Neural crest cell (in vitro differentiated cells): Measurements from ENCODE around the gene WDR75. TPM values are rescaled to one million over a fixed set of nuclear protein-coding genes. Genes with fewer than 3 reads are reported as not detected.

ENCODE experiments used
- DNase-seq: peaks from one replicate; pipeline ENCODE4 v3.0.0; 2021; ENCODE audit warnings: low read depth, mixed read lengths, low spot score
- H3K27ac Mint-ChIP-seq: one replicate; pipeline ENCODE4 v1.8.0; 2021; ENCODE audit warnings: mild to moderate bottlenecking, mixed read lengths; ENCODE audit not compliant: unreplicated experiment
- H3K27me3 Mint-ChIP-seq: 2 replicates; pipeline ENCODE4 v1.8.0; 2021; ENCODE audit warnings: low read depth, mild to moderate bottlenecking, mixed read lengths
- H3K36me3 Mint-ChIP-seq: 2 replicates; pipeline ENCODE4 v1.8.0; 2021; ENCODE audit warnings: low read depth, mild to moderate bottlenecking, mixed read lengths
- H3K4me1 Mint-ChIP-seq: 2 replicates; pipeline ENCODE4 v1.8.0; 2021; ENCODE audit warnings: mixed read lengths
- H3K4me3 Mint-ChIP-seq: one replicate; pipeline ENCODE4 v1.8.0; 2021; ENCODE audit warnings: mild to moderate bottlenecking, mixed read lengths
- H3K9me3 Mint-ChIP-seq: 2 replicates; pipeline ENCODE4 v1.8.0; 2021; ENCODE audit warnings: mixed read lengths
- total RNA-seq: library from RNA; stranded (reverse); gene quantifications from 2 replicates; pipeline ENCODE4 v1.2.1, GENCODE V29; 2021
- TF ChIP-seq, protein P1 (sequence below): fragments of 200-600 bp; sonication (generic); conservative IDR thresholded peaks from 2 replicates; pipeline ENCODE4 v1.5.0; 2021; ENCODE audit warnings: antibody characterized with exemption, mild to moderate bottlenecking

The WDR75 gene
- total RNA-seq, 1 donor from 2014 or later, result 54.7 TPM

DNA sequence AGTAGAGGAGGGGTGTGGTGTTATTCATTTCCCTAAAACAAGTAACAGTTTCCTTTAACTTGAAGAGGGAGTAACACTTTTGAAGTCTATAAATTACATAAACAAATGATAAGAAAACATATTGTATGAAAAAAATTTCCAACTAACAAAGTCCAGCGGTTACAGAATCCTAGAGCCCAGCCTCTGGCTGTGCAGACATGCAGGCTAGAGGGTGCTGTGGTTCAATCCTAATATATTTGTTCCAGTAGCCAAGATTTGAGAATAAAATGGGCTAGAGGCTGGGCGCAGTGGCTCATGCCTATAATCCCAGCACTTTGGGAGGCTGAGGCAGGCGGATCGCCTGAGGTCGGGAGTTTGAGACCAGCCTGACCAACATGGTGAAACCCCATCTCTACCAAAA is 56.9 kb downstream of the WDR75 start:
- DNase-seq, result no peak
- H3K4me1 Mint-ChIP-seq, result no peaks in the 10 kb centered on the region
- H3K4me3 Mint-ChIP-seq, result no peak overlapping the region
- H3K9me3 Mint-ChIP-seq, result no peaks in the 10 kb centered on the region
- H3K27me3 Mint-ChIP-seq, result peaks cover 3% of the 10 kb centered on the region
- no peaks in the 10 kb centered on the region for H3K36me3 Mint-ChIP-seq
- TF ChIP-seq, protein P1, sequence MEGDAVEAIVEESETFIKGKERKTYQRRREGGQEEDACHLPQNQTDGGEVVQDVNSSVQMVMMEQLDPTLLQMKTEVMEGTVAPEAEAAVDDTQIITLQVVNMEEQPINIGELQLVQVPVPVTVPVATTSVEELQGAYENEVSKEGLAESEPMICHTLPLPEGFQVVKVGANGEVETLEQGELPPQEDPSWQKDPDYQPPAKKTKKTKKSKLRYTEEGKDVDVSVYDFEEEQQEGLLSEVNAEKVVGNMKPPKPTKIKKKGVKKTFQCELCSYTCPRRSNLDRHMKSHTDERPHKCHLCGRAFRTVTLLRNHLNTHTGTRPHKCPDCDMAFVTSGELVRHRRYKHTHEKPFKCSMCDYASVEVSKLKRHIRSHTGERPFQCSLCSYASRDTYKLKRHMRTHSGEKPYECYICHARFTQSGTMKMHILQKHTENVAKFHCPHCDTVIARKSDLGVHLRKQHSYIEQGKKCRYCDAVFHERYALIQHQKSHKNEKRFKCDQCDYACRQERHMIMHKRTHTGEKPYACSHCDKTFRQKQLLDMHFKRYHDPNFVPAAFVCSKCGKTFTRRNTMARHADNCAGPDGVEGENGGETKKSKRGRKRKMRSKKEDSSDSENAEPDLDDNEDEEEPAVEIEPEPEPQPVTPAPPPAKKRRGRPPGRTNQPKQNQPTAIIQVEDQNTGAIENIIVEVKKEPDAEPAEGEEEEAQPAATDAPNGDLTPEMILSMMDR, result no peak
- H3K27ac Mint-ChIP-seq, result no peak overlapping the region

DNA sequence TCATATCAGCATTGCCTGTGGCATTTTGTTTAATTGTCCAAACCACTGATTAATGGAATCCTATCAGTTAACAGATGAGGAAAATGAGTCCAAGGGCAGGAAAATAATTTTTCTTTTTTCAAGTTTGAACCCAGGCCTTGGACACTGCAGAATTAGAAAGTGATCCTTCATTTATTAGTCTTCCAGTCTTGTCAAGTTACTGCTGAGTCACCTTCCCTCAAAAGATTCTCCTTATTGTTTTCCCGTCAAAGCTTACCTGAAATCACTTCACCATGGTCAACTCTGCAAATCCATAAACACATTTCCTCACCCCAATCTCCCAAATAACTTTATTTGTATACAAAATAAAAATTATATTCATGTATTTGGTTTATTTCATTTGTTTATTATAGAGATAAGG is 57.9 kb downstream of the WDR75 start:
- Mint-ChIP-seq H3K4me1 (no peaks in the 10 kb centered on the region), H3K4me3 (no peak overlapping the region), H3K27ac (no peak overlapping the region), H3K27me3 (no peaks in the 10 kb centered on the region), H3K36me3 (no peaks in the 10 kb centered on the region), H3K9me3 (no peaks in the 10 kb centered on the region)
- TF ChIP-seq, protein P1, result no peak
- no peak for DNase-seq

DNA sequence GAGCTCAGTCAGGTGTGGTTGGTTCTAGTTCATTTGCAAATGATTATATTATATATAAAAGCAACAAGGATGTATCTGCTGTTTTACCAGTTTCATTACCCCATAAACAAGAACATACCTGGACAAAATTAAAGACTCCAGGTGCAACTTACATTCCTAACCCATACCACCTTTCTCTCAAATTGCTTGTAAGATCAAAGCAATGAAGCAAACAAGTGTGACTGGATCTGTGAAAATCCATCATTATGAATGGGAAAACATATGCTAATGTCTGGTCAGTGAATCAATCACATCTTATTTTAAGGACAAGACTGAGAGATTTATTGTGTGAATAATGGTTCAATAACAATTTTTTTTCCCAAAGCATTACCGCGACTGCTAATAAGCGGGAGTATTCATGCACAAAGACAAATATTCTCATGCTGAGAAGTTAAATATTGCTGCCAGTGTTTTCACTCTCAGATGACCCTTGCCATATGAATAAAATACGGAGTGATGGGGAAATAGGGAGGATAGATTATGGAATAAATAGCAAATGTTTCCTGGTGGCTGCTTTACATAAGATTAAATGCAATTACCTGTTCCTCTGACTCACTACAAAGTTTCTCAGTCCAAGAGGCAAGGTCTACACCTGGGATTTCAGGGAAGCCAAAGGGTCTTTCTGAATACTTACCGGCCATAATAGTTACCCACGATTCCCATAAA is 59.3 kb downstream of the WDR75 start:
- Mint-ChIP-seq H3K36me3 (no peaks in the 10 kb centered on the region), H3K4me1 (no peaks in the 10 kb centered on the region), H3K27me3 (no peaks in the 10 kb centered on the region), H3K9me3 (no peaks in the 10 kb centered on the region), H3K4me3 (no peak overlapping the region), H3K27ac (no peak overlapping the region)
- TF ChIP-seq, protein P1, result no peak
- DNase-seq, result no peak

DNA sequence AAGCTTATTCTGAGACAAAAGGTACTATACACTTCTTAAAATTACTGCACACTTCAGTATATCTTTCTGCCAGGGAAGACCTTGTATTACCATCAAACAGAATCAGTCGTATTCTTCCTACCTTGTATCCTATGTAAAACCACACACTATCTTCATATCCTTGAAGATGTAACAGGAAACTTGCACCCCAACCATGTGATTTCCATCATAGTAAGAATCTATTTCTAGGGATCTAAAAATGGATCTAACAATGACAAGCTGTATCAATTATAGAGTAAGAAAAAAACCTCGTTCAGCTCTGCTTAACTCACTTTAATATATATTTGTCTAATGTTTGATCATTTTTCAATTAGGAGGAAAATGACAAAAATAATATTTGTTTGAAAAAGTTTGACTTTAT is 60.2 kb downstream of the WDR75 start:
- no peak overlapping the region for H3K27ac Mint-ChIP-seq
- no peaks in the 10 kb centered on the region for H3K4me1 Mint-ChIP-seq
- no peaks in the 10 kb centered on the region for H3K36me3 Mint-ChIP-seq
- no peaks in the 10 kb centered on the region for H3K9me3 Mint-ChIP-seq
- H3K27me3 Mint-ChIP-seq, result no peaks in the 10 kb centered on the region
- TF ChIP-seq, protein P1, result no peak
- H3K4me3 Mint-ChIP-seq, result no peak overlapping the region
- DNase-seq, result no peak

DNA sequence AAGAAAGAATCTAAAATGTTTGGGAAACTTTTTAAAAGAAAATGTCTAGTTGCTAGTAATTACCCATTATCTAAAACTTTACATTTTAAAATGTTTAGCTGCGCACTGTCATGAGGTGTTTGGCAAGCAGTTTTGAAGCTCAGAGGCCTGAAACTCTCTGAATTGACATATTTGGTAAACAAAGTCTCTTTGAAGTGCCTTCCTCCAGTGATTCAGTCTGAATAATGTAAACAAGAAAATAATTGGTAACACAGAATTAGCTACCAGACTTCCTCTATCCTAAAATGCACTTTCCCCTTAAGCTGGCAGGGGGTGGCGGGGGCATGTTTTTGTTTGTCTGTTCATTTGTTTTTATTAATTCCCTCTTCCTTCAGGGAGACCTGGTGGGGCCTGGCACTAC is 61.4 kb downstream of the WDR75 start:
- no peak for DNase-seq
- Mint-ChIP-seq H3K4me3 (no peak overlapping the region), H3K27me3 (no peaks in the 10 kb centered on the region), H3K36me3 (no peaks in the 10 kb centered on the region), H3K4me1 (no peaks in the 10 kb centered on the region), H3K27ac (no peak overlapping the region), H3K9me3 (no peaks in the 10 kb centered on the region)
- TF ChIP-seq, protein P1, result no peak
